ENCODE measurements around the gene PGF. TPM values are rescaled to one million over a fixed set of nuclear protein-coding genes. Genes with fewer than 3 reads are reported as not detected.

Gene PGF
- total and polyA plus RNA-seq, 8 donors: 1.8 to 13.3 (median 6.4) TPM; not detected in 1

DNA sequence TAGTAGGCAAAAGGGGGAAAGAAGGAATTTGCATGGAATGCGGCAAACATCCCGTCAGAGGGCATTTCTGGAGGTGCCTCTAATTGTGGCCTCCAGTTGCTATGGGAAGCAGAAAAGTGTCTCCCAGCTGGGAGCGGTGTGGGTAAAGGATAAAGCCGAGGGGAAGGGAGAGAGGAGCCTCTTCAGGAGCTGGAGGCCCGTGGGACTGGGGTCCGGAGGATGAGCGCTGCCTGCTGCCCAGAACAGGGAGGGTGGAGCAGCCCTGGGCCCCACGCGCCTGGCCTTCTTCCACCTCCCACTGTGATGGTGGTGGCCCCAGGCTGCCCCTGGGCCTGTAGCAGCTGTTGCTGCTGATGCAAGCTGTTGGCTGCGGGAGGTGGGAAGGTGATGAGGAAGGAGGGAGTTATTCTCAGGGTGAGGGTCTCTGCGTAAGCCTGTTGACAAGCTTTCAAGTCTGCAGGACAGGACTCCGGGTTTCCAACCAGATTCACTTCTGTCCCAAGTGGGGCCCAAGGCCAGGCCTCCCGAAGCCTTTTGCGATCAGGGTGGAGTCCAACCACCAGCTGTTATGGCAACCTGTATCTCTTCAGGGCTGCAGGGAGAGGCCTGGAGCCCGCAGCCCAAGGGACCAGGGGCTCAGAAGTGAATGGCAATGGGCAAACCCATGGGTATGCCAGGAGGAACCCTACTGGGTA, 19.1 kb upstream of the PGF start:
- H3K27me3 ChIP-seq: no peaks in the 10 kb centered on the region
- no peak overlapping the region for H3K4me3 ChIP-seq
- H3K4me1 ChIP-seq: peaks cover 0 to 13% (median 6%) of the 10 kb centered on the region in 4 donors
- intact Hi-C loops (cut with DNase I; ENCODE audit: low total_unique reads): no loop called here
- 74 to 86% (median 84%) methylated on average over 11 to 15 of the region's 15 CpGs for WGBS, 5 donors
- TF ChIP-seq EP300 (IDR thresholded peaks at IDR 0.05) (no peak), POLR2A (IDR thresholded peaks at IDR 0.05) (no peak), POLR2AphosphoS5 (IDR thresholded peaks at IDR 0.05) (no peak)
- TF ChIP-seq, protein P1, sequence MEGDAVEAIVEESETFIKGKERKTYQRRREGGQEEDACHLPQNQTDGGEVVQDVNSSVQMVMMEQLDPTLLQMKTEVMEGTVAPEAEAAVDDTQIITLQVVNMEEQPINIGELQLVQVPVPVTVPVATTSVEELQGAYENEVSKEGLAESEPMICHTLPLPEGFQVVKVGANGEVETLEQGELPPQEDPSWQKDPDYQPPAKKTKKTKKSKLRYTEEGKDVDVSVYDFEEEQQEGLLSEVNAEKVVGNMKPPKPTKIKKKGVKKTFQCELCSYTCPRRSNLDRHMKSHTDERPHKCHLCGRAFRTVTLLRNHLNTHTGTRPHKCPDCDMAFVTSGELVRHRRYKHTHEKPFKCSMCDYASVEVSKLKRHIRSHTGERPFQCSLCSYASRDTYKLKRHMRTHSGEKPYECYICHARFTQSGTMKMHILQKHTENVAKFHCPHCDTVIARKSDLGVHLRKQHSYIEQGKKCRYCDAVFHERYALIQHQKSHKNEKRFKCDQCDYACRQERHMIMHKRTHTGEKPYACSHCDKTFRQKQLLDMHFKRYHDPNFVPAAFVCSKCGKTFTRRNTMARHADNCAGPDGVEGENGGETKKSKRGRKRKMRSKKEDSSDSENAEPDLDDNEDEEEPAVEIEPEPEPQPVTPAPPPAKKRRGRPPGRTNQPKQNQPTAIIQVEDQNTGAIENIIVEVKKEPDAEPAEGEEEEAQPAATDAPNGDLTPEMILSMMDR (IDR thresholded peaks at IDR 0.05): no peak
- DNase-seq: peak in 1 of 2 donors; percentile 54
- no peaks in the 10 kb centered on the region for H3K36me3 ChIP-seq
- H3K27ac ChIP-seq: peak overlapping the region in 2 of 5 donors; percentile 14 to 44
- no peaks in the 10 kb centered on the region for H3K9me3 ChIP-seq

DNA sequence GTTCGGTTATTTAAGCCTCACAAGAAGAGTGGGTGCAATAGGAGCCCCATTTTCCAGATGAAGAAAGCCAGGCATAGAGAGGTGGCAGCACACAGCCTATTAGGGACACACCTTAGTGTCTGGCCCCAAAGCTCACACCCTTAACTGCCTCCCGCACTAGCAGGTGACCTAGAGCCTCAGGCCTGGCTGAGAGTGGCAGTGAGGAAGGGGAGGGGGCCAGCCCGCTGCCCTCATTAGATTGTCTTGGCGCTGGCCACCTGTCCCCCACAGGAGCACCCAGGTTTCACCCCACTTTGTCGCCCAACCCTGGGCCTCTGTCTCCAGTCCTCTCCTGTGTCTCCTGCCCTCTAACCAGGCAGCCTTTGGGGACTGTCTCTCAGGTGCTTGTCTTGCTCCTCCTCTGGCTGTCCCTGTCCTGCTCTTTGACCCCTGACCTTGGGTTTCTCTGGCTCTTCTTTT, 18.5 kb upstream of the PGF start:
- TF ChIP-seq, protein P1 (IDR thresholded peaks at IDR 0.05): no peak
- no peak for TF ChIP-seq POLR2A (IDR thresholded peaks at IDR 0.05)
- TF ChIP-seq EP300 (IDR thresholded peaks at IDR 0.05): no peak
- no peak for TF ChIP-seq POLR2AphosphoS5 (IDR thresholded peaks at IDR 0.05)
- no peak for DNase-seq
- Histone ChIP-seq H3K4me1 (peaks cover 0 to 13% (median 6%) of the 10 kb centered on the region in 4 donors), H3K36me3 (no peaks in the 10 kb centered on the region), H3K4me3 (no peak overlapping the region), H3K27ac (peak overlapping the region in 1 of 5 donors; percentile 44), H3K9me3 (no peaks in the 10 kb centered on the region), H3K27me3 (no peaks in the 10 kb centered on the region)
- WGBS, 5 donors: 76 to 89% (median 82%) methylated on average over 4 to 5 of the region's 5 CpGs
- intact Hi-C loops (cut with DNase I; ENCODE audit: low total_unique reads): no loop called here

DNA sequence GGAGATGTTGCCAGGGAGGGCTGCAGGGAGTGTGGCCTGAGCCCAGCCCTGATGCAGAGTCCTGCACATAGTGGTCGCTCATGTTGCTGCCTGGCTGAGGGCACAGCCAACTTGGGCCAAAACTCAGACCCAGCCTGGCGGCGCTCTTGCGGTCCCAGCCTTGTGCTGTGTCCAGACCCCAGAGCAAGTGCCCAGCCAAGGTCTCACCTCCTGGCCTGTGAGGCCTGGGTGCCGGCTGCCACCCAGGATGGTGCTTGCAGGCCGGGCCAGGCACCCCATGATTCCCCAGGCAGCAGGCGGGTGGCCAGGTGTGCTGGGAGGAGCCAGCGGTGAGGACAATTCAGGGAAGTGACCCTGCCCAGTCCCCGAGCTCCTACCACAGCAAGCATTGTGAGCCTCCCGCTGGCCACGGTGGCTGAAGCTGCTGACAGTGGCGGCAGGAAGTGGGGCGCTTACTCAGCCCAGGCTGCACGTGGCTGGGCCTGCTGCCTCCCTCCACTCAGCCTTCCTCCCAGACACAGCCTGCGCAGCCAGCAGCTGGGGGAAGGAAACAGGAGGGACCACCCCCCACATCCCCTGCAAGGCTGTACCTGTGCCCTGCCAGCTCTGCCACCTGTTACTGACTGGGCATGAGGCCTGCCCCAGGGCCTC, 17.7 kb upstream of the PGF start:
- 64 to 94% (median 74%) methylated on average over 5 to 15 of the region's 15 CpGs for WGBS, 5 donors
- Histone ChIP-seq H3K27ac (peak overlapping the region in 3 of 5 donors; percentile 10 to 44 (median 29)), H3K9me3 (no peaks in the 10 kb centered on the region), H3K27me3 (no peaks in the 10 kb centered on the region), H3K36me3 (no peaks in the 10 kb centered on the region), H3K4me3 (no peak overlapping the region), H3K4me1 (peaks cover 0 to 13% (median 6%) of the 10 kb centered on the region in 4 donors)
- TF ChIP-seq, protein P1 (IDR thresholded peaks at IDR 0.05): no peak
- peak in 1 of 3 donors; percentile 21 for TF ChIP-seq POLR2AphosphoS5 (IDR thresholded peaks at IDR 0.05)
- peak in 1 of 2 donors; percentile 79 for DNase-seq
- intact Hi-C loops (cut with DNase I; ENCODE audit: low total_unique reads): no loop called here

DNA sequence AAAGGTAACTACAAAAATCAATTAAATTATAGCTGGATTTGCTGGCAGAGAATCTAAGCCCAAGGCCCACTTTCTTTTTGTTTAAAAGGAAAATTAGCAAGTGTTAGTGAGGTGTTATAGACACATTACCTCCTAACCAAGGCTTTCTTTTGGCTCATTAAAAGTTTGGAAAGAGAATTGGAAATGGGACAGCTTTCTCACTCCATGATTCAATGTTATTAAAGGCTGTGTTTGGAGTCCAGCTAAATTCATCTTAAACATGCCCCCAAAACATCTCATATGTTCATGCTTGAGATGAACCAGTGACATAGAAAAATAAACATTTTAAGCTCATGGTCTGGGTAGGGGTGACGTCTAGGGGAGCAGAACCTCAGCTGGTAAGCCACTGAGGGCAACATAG, 13.4 kb upstream of the PGF start:
- TF ChIP-seq, protein P1 (IDR thresholded peaks at IDR 0.05): no peak
- TF ChIP-seq EP300 (IDR thresholded peaks at IDR 0.05) (no peak), POLR2A (IDR thresholded peaks at IDR 0.05) (no peak), POLR2AphosphoS5 (IDR thresholded peaks at IDR 0.05) (no peak)
- H3K27ac ChIP-seq: no peak overlapping the region
- no peak overlapping the region for H3K4me3 ChIP-seq
- H3K4me1 ChIP-seq: peaks cover 0 to 6% (median under 1%) of the 10 kb centered on the region in 4 donors
- 56 to 81% (median 58%) methylated on average over 1 of the region's 1 CpG for WGBS, 5 donors
- H3K27me3 ChIP-seq: no peaks in the 10 kb centered on the region
- intact Hi-C loops (cut with DNase I; ENCODE audit: low total_unique reads): no loop called here
- DNase-seq: no peak
- no peaks in the 10 kb centered on the region for H3K36me3 ChIP-seq
- no peaks in the 10 kb centered on the region for H3K9me3 ChIP-seq
